Panc1 (cell line): Measurements from ENCODE around the gene TSSC4. TPM values are rescaled to one million over a fixed set of nuclear protein-coding genes. Genes with fewer than 3 reads are reported as not detected.

Experiments
- ATAC-seq: fragments of 200-7000 bp; cut with Tn5 transposase; 2 replicates; pipeline ENCODE4 v1.9.1; 2020; ENCODE audit warnings: mild to moderate bottlenecking, moderate library complexity
- BruUV-seq: library from RNA; stranded (reverse); fragments of 400-500 nt; replicated peaks from 2 replicates; lab custom pipeline; 2021; lab: Mats Ljungman, UMichigan
- CTCF ChIA-PET: fragments of 300-600 bp; sonication (Branson Sonifier 250); formaldehyde crosslinking; loops from one replicate; lab custom pipeline; 2022; ENCODE audit warnings: antibody characterized with exemption; lab: Charles Lee
- POLR2A ChIA-PET: fragments of 300-600 bp; sonication (Branson Sonifier 250); formaldehyde crosslinking; loops from one replicate; lab custom pipeline; 2022; ENCODE audit warnings: antibody characterized with exemption; lab: Charles Lee
- DNase-seq: peaks from one replicate; pipeline ENCODE4 v3.0.0-alpha.2; 2010; ENCODE audit warnings: low read depth, low spot score
- H3K27ac ChIP-seq: 2 replicates; pipeline ENCODE4 v1.5.1; 2011; ENCODE audit warnings: mild to moderate bottlenecking, low read length, inconsistent platforms
- H3K27me3 ChIP-seq: fragments of 200-500 bp; sonication (Bioruptor generic); 2 replicates; pipeline ENCODE4 v1.6.0; 2014; ENCODE audit warnings: low read length, inconsistent platforms; ENCODE audit not compliant: control insufficient read depth, insufficient read depth
- H3K36me3 ChIP-seq: fragments of 200-500 bp; sonication (Bioruptor generic); 2 replicates; pipeline ENCODE4 v1.5.1; 2014; ENCODE audit warnings: inconsistent platforms, mild to moderate bottlenecking, low read length, moderate library complexity; ENCODE audit not compliant: control insufficient read depth, insufficient read depth
- H3K4me1 ChIP-seq: 2 replicates; pipeline ENCODE4 v1.5.1; 2011; ENCODE audit warnings: inconsistent platforms, mild to moderate bottlenecking, low read length, moderate library complexity; ENCODE audit not compliant: control insufficient read depth, insufficient read depth
- H3K4me3 ChIP-seq, 2 experiments: 2 replicates each; pipeline ENCODE4 v1.5.1; 2011 to 2012; ENCODE audit warnings: low read depth in 2 of 2, low read length in 2 of 2, mild to moderate bottlenecking in 2 of 2, inconsistent platforms in 1 of 2, moderate library complexity in 1 of 2
- H3K9me3 ChIP-seq: fragments of 200-500 bp; sonication (Bioruptor generic); 2 replicates; pipeline ENCODE4 v1.5.1; 2014; ENCODE audit warnings: low read depth, mild to moderate bottlenecking, inconsistent platforms, low read length, moderate library complexity; ENCODE audit not compliant: control insufficient read depth, insufficient read depth
- CTCF ChIP-seq: fragments of 450-650 bp; IDR thresholded peaks from 2 replicates; pipeline ENCODE4 v1.5.1; 2017; ENCODE audit warnings: mild to moderate bottlenecking
- POLR2AphosphoS5 ChIP-seq: IDR thresholded peaks from 2 replicates; pipeline ENCODE4 v1.6.1; 2012; ENCODE audit warnings: mild to moderate bottlenecking, low read depth, low read length, moderate library complexity
- SIN3A ChIP-seq: IDR thresholded peaks from 2 replicates; pipeline ENCODE4 v1.6.1; 2012; ENCODE audit warnings: low read depth, mild to moderate bottlenecking, low read length, moderate library complexity, borderline replicate concordance; ENCODE audit not compliant: insufficient read depth
- TCF7L2 ChIP-seq: IDR thresholded peaks from 2 replicates; pipeline ENCODE4 v1.6.1; 2011; ENCODE audit warnings: mild to moderate bottlenecking, low read depth, low read length, inconsistent platforms
- in situ Hi-C: cut with HindIII; loops from 2 replicates; pipeline ENCODE4 v1.10.0; 2016; ENCODE audit warnings: low sequenced_read_pairs, low pct_unique_long_range_greater_than_20kb
- intact Hi-C: fragments of 100-400 bp; cut with micrococcal nuclease; formaldehyde crosslinking; loops from one replicate; pipeline ENCODE4 v1.10.0; 2022; ENCODE audit not compliant: unreplicated experiment
- total RNA-seq: library from RNA; stranded (reverse); gene quantifications from one replicate; pipeline ENCODE4 v1.2.1, GENCODE V29; 2021; ENCODE audit not compliant: unreplicated experiment
- TF ChIP-seq, protein P1 (sequence below), 2 experiments: IDR thresholded peaks; 2 replicates each; pipeline ENCODE4 v1.6.1; 2011 to 2012; ENCODE audit warnings: low read depth in 2 of 2, control low read depth in 1 of 2, low read length in 1 of 2, mild to moderate bottlenecking in 1 of 2, moderate library complexity in 1 of 2; ENCODE audit not compliant: insufficient read depth in 1 of 2

The TSSC4 gene
- total RNA-seq, 1 experiment from 2014 or later = 132 TPM

- ATAC-seq (no peak; the same call in 1 of the 2 replicates), DNase-seq (no peak)
- in situ Hi-C loops (no loop called here), intact Hi-C loops (no loop called here)
- BruUV-seq = no TSS peak
- Histone ChIP-seq H3K9me3 (no peaks in the 10 kb centered on the region), H3K27ac (no peak overlapping the region), H3K36me3 (no peaks in the 10 kb centered on the region), H3K4me1 (no peaks in the 10 kb centered on the region), H3K4me3 (no peak overlapping the region), H3K27me3 (no peaks in the 10 kb centered on the region)
- ChIA-PET POLR2A (no interaction called here), CTCF (interaction anchor here (1.0 kb wide), 1 partner anchor 121 kb away, joined by 3 read pairs; no protein-coding TSS in a partner anchor)
- no peak for TF ChIP-seq POLR2AphosphoS5
- TF ChIP-seq SIN3A = no peak
- no peak for TF ChIP-seq TCF7L2
Observed at GRCh38 chr11:2433106-2433925, 32.8 kb downstream of the TSSC4 start.

DNA sequence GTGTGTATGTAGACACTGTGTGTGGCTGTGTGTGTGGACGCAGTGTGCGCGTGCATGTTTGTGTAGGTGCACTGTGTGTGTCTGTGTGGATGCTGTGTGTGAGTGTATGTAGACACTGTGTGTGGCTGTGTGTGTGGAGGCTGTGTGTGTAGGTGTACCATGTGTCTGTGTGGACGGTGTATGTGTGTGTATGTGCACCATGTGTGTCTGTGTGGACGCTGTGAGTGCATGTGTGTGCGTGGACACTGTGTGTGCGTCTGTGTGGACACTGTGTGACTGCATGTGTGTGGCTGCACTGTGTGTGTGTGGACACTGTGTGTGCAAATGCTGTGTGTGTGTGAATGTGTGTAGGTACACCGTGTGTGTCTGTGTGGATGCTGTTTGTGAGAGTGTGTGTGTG, 33.5 kb downstream of the TSSC4 start:
- DNase-seq = no peak
- no peak for ATAC-seq
- Histone ChIP-seq H3K9me3 (no peaks in the 10 kb centered on the region), H3K4me1 (no peaks in the 10 kb centered on the region), H3K36me3 (no peaks in the 10 kb centered on the region), H3K4me3 (no peak overlapping the region), H3K27ac (no peak overlapping the region), H3K27me3 (no peaks in the 10 kb centered on the region)
- POLR2A ChIA-PET = no interaction called here
- intact Hi-C loops (no loop called here), in situ Hi-C loops (no loop called here)
- CTCF ChIA-PET = no interaction called here
- BruUV-seq = no TSS peak
- TF ChIP-seq, protein P1, sequence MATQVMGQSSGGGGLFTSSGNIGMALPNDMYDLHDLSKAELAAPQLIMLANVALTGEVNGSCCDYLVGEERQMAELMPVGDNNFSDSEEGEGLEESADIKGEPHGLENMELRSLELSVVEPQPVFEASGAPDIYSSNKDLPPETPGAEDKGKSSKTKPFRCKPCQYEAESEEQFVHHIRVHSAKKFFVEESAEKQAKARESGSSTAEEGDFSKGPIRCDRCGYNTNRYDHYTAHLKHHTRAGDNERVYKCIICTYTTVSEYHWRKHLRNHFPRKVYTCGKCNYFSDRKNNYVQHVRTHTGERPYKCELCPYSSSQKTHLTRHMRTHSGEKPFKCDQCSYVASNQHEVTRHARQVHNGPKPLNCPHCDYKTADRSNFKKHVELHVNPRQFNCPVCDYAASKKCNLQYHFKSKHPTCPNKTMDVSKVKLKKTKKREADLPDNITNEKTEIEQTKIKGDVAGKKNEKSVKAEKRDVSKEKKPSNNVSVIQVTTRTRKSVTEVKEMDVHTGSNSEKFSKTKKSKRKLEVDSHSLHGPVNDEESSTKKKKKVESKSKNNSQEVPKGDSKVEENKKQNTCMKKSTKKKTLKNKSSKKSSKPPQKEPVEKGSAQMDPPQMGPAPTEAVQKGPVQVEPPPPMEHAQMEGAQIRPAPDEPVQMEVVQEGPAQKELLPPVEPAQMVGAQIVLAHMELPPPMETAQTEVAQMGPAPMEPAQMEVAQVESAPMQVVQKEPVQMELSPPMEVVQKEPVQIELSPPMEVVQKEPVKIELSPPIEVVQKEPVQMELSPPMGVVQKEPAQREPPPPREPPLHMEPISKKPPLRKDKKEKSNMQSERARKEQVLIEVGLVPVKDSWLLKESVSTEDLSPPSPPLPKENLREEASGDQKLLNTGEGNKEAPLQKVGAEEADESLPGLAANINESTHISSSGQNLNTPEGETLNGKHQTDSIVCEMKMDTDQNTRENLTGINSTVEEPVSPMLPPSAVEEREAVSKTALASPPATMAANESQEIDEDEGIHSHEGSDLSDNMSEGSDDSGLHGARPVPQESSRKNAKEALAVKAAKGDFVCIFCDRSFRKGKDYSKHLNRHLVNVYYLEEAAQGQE (IDR thresholded peaks at IDR 0.05; ENCODE audit: insufficient read depth in 1 of 2, low read depth in 2 of 2, low read length in 1 of 2) = no peak
- TF ChIP-seq CTCF (no peak), TCF7L2 (no peak), SIN3A (no peak), POLR2AphosphoS5 (no peak)
